ENCODE results near the gene TNNI3K.

GRCh38 chr1:74586253-74586897, 351.2 kb downstream of the TNNI3K start:
- no peak for TF ChIP-seq GATA2 (IDR thresholded peaks at IDR 0.05; ENCODE audit: low read depth, low read length)
- no peak for TF ChIP-seq GATA3 (IDR thresholded peaks at IDR 0.05; ENCODE audit: low read depth, low read length)

All from SH-SY5Y (cell line).